IMR-90 (cell line): ENCODE measurements around the gene API5. TPM values are rescaled to one million over a fixed set of nuclear protein-coding genes. Genes with fewer than 3 reads are reported as not detected.

Experiments
- ATAC-seq: fragments of 200-7000 bp; cut with Tn5 transposase; 2 replicates; pipeline ENCODE4 v1.9.1; 2020; ENCODE audit warnings: low read depth, mild to moderate bottlenecking, moderate library complexity
- BruUV-seq: library from RNA; stranded (reverse); fragments of 400-500 nt; replicated peaks from 2 replicates; lab custom pipeline; 2021; lab: Mats Ljungman, UMichigan
- CTCF ChIA-PET: fragments of 300-600 bp; formaldehyde crosslinking; extraction: SDS; loops from one replicate; lab custom pipeline; 2021; ENCODE audit warnings: antibody characterized with exemption; lab: Yijun Ruan, JAX
- POLR2A ChIA-PET: fragments of 300-600 bp; sonication (Branson Sonifier 250); formaldehyde crosslinking; loops from one replicate; lab custom pipeline; 2022; ENCODE audit warnings: antibody characterized with exemption; ENCODE audit not compliant: unreplicated experiment; lab: Charles Lee
- DNase-seq: peaks from one replicate; pipeline ENCODE4 v3.0.0; 2013
- H2AFZ ChIP-seq: replicated peaks from 2 replicates; pipeline ENCODE3; 2013; ENCODE audit warnings: low read length, mild to moderate bottlenecking; ENCODE audit not compliant: poor library complexity
- H2AK5ac ChIP-seq: 2 replicates; pipeline ENCODE4 v1.6.1; 2013; ENCODE audit warnings: low read depth, low read length, inconsistent platforms
- H2AK9ac ChIP-seq: replicated peaks from 2 replicates; pipeline ENCODE3; 2013; ENCODE audit warnings: mild to moderate bottlenecking, low read depth, low read length, moderate library complexity; ENCODE audit not compliant: poor library complexity
- H2BK120ac ChIP-seq: 2 replicates; pipeline ENCODE4 v1.6.1; 2013; ENCODE audit warnings: low read depth, low read length, inconsistent platforms
- H2BK15ac ChIP-seq: 3 replicates; pipeline ENCODE4 v1.6.1; 2013; ENCODE audit warnings: low read depth, low read length, inconsistent platforms
- H2BK20ac ChIP-seq: 2 replicates; pipeline ENCODE4 v1.6.1; 2013; ENCODE audit warnings: low read depth, mild to moderate bottlenecking, inconsistent platforms, low read length, moderate library complexity
- H2BK5ac ChIP-seq: 2 replicates; pipeline ENCODE4 v1.6.1; 2013; ENCODE audit warnings: mild to moderate bottlenecking, low read depth, low read length, inconsistent platforms; ENCODE audit not compliant: poor library complexity, severe bottlenecking
- H3K14ac ChIP-seq: replicated peaks from 2 replicates; pipeline ENCODE4 v1.6.1; 2013; ENCODE audit warnings: low read depth, low read length, inconsistent platforms
- H3K18ac ChIP-seq: 2 replicates; pipeline ENCODE4 v1.6.1; 2013; ENCODE audit warnings: low read depth, low read length, control low read depth
- H3K23ac ChIP-seq: 2 replicates; pipeline ENCODE4 v1.6.1; 2013; ENCODE audit warnings: low read depth, low read length, inconsistent platforms
- H3K27ac ChIP-seq: 2 replicates; pipeline ENCODE4 v1.5.1; 2013; ENCODE audit warnings: mild to moderate bottlenecking, control low read depth, low read length; ENCODE audit not compliant: insufficient read depth
- H3K27me3 ChIP-seq: 2 replicates; pipeline ENCODE4 v1.6.1; 2013; ENCODE audit warnings: low read length; ENCODE audit not compliant: control insufficient read depth, insufficient read depth
- H3K36me3 ChIP-seq: 2 replicates; pipeline ENCODE4 v1.6.1; 2013; ENCODE audit warnings: low read length, mixed read lengths; ENCODE audit not compliant: control insufficient read depth, insufficient read depth
- H3K4ac ChIP-seq: 2 replicates; pipeline ENCODE4 v1.6.1; 2013; ENCODE audit warnings: low read depth, low read length, inconsistent platforms
- H3K4me1 ChIP-seq: 2 replicates; pipeline ENCODE4 v1.6.1; 2013; ENCODE audit warnings: low read length, mixed read lengths; ENCODE audit not compliant: control insufficient read depth, insufficient read depth
- H3K4me2 ChIP-seq: 2 replicates; pipeline ENCODE4 v1.6.1; 2013; ENCODE audit warnings: low read depth, mild to moderate bottlenecking, control low read depth, low read length, moderate library complexity
- H3K4me3 ChIP-seq: 2 replicates; pipeline ENCODE4 v1.5.1; 2013; ENCODE audit warnings: low read depth, mild to moderate bottlenecking, control low read depth, low read length, moderate library complexity; ENCODE audit not compliant: insufficient read depth
- H3K56ac ChIP-seq: 2 replicates; pipeline ENCODE4 v1.6.1; 2013; ENCODE audit warnings: low read length, inconsistent platforms; ENCODE audit not compliant: insufficient read depth; ENCODE audit errors: extremely low read depth
- H3K79me1 ChIP-seq, 2 experiments: 2 replicates each; pipeline ENCODE4 v1.6.1; 2013; ENCODE audit warnings: low read length in 2 of 2, inconsistent platforms in 1 of 2, low read depth in 1 of 2
- H3K9ac ChIP-seq: 2 replicates; pipeline ENCODE4 v1.6.1; 2013; ENCODE audit warnings: low read depth, low read length, control low read depth
- H3K9me1 ChIP-seq: 2 replicates; pipeline ENCODE4 v1.6.1; 2013; ENCODE audit warnings: low read length, inconsistent platforms; ENCODE audit not compliant: insufficient read depth
- H3K9me3 ChIP-seq: 2 replicates; pipeline ENCODE4 v1.6.1; 2013; ENCODE audit warnings: low read length; ENCODE audit not compliant: control insufficient read depth, insufficient read depth
- H4K20me1 ChIP-seq: 2 replicates; pipeline ENCODE4 v1.6.1; 2013; ENCODE audit warnings: low read length, inconsistent platforms; ENCODE audit not compliant: insufficient read depth
- H4K5ac ChIP-seq: 2 replicates; pipeline ENCODE4 v1.6.1; 2013; ENCODE audit warnings: mild to moderate bottlenecking, low read depth, low read length, control low read depth
- H4K8ac ChIP-seq, 2 experiments: 2 replicates each; pipeline ENCODE4 v1.6.1; 2013; ENCODE audit warnings: low read depth in 2 of 2, low read length in 2 of 2, control low read depth in 1 of 2, inconsistent platforms in 1 of 2
- H4K91ac ChIP-seq: 2 replicates; pipeline ENCODE4 v1.6.1; 2013; ENCODE audit warnings: low read depth, low read length, inconsistent platforms; ENCODE audit not compliant: insufficient read depth
- BHLHE40 ChIP-seq: fragments of 150-350 bp; IDR thresholded peaks from 2 replicates; pipeline ENCODE4 v1.6.1; 2016; ENCODE audit warnings: mild to moderate bottlenecking, low read depth, low read length
- CEBPB ChIP-seq: IDR thresholded peaks from 2 replicates; pipeline ENCODE4 v1.6.1; 2012; ENCODE audit warnings: low read depth, low read length, improper control_type of control experiment
- FOS ChIP-seq: fragments of 150-350 bp; IDR thresholded peaks from 2 replicates; pipeline ENCODE4 v1.6.1; 2016; ENCODE audit warnings: low read depth, low read length
- MAFK ChIP-seq: IDR thresholded peaks from 2 replicates; pipeline ENCODE4 v1.6.1; 2012; ENCODE audit warnings: low read depth, low read length, improper control_type of control experiment
- MXI1 ChIP-seq: IDR thresholded peaks from 2 replicates; pipeline ENCODE4 v1.6.1; 2012; ENCODE audit warnings: low read depth, mild to moderate bottlenecking, low read length, moderate library complexity, borderline replicate concordance
- POLR2A ChIP-seq: IDR thresholded peaks from 2 replicates; pipeline ENCODE4 v1.6.1; 2012; ENCODE audit warnings: mild to moderate bottlenecking, low read depth, low read length
- RAD21 ChIP-seq: IDR thresholded peaks from 2 replicates; pipeline ENCODE4 v1.6.1; 2012; ENCODE audit warnings: low read length, improper control_type of control experiment
- RFX5 ChIP-seq: IDR thresholded peaks from 2 replicates; pipeline ENCODE4 v1.8.0; 2012; ENCODE audit warnings: low read depth, mild to moderate bottlenecking, low read length, moderate library complexity
- WGBS, 2 experiments: methylation state at CpG; one replicate each; pipeline versions ENCODE4 v1.1.5 to v1.1.7; 2013; ENCODE audit warnings: missing lambda C conversion rate in 2 of 2; ENCODE audit not compliant: insufficient read length in 1 of 2; ENCODE audit errors: extremely low coverage in 2 of 2; 5-methylcytosine and 5-hydroxymethylcytosine counted together
- dilution Hi-C: fragments of 300-500 bp; cut with HindIII; formaldehyde crosslinking; loops from one replicate; pipeline ENCODE4 v1.14.3; 2018; ENCODE audit warnings: low sequenced_read_pairs; ENCODE audit not compliant: unreplicated experiment
- in situ Hi-C: fragments of 300-500 bp; cut with MboI; formaldehyde crosslinking; loops from 3 replicates; pipeline ENCODE4 v1.14.3; 2019; ENCODE audit warnings: low sequenced_read_pairs, inconsistent platforms, mixed read lengths
- intact Hi-C: fragments of 100-400 bp; cut with micrococcal nuclease; formaldehyde crosslinking; loops from 2 replicates; pipeline ENCODE4 v1.10.0; 2022
- polyA plus RNA-seq, 3 experiments: library from polyadenylated mRNA; depleted of rRNA; stranded (reverse); fragments of >200 nt; gene quantifications; 2 replicates each; pipeline ENCODE4 v1.2.3, GENCODE V29; 2012; ENCODE audit warnings: low replicate concordance in 1 of 3
- total RNA-seq: library from RNA; depleted of rRNA; stranded (reverse); fragments of >200 nt; gene quantifications from 2 replicates; pipeline ENCODE4 v1.2.3, GENCODE V29; 2012
- TF ChIP-seq, protein P1 (sequence below): fragments of 150-350 bp; IDR thresholded peaks from 2 replicates; pipeline ENCODE4 v1.6.1; 2016; ENCODE audit warnings: low read depth, mild to moderate bottlenecking, low read length, moderate library complexity, borderline replicate concordance

API5 gene
- total and polyA plus RNA-seq, 2 of the 4 experiments (the other 2 are of a cell fraction), result 44.9 to 59.9 TPM

DNA sequence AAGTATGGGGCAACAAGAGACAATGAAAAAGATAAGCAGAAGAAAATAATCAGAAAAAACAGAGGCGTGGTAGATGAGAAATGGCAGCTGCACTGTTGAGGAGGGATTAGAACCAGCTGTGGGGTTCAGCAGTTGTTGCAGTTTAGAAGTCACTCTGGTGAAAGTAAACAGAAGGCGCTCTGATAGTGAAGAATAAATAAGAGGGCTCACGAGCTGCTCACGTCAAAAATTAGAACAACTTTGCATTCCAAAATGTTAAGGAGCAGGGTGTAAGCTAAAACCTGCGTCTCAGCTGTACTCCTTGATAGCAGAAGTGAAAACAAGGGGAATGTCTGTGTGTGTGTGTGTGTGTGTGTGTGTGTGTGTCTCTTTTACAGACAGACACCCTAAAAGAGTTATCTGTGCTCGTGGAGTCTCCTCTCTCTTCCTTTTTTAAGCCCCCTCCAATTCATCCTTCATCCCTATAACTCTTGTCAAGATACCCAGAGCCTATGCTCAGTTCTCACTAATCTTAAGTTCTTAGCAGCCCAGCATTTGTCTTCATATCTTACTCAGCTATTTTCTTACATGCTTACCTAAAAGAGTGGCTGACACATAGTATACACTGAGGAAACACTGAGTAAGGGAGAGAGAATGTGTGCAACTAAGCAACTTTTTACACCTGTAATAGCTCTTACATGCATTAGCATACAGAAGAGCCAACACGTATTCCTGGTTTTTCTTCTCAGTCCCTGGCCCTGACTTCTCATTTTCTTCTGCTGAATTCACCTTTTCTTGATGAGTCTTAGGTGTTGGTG lies 55.8 kb downstream of the API5 start:
- Histone ChIP-seq H3K56ac (peak overlapping the region; percentile 54; the same call in 1 of the 2 replicates), H2AFZ (no peak overlapping the region), H2BK120ac (peak overlapping the region; percentile 53), H3K27ac (peak overlapping the region; percentile 71; the same call in 1 of the 2 replicates), H3K4me2 (peak overlapping the region; percentile 69), H3K9me1 (peaks cover 21% of the 10 kb centered on the region), H3K9ac (no peak overlapping the region), H2BK20ac (peak overlapping the region; percentile 88; the same call in 1 of the 2 replicates), H4K91ac (peak overlapping the region; percentile 75; the same call in 1 of the 2 replicates), H3K36me3 (peaks cover 8% of the 10 kb centered on the region), H2AK9ac (no peak overlapping the region), H3K4me1 (peaks cover 13% of the 10 kb centered on the region), H2AK5ac (peak overlapping the region; percentile 44; the same call in 1 of the 2 replicates), H3K27me3 (no peaks in the 10 kb centered on the region), H3K14ac (peak overlapping the region; percentile 79), H3K79me1 (peaks cover 18 to 68% of the 10 kb centered on the region in 2 experiments), H3K23ac (peak overlapping the region; percentile 66), H3K4me3 (no peak overlapping the region), H3K18ac (peak overlapping the region; percentile 72), H2BK15ac (peak overlapping the region; percentile 35; the same call in 2 of the 3 replicates), H4K5ac (peak overlapping the region; percentile 70), H2BK5ac (peak overlapping the region; percentile 99), H4K8ac (peak overlapping the region; percentile 9 to 68; a peak in 2 of 4 replicates), H3K9me3 (no peaks in the 10 kb centered on the region), H3K4ac (peak overlapping the region; percentile 78), H4K20me1 (peaks cover 41% of the 10 kb centered on the region)
- ChIA-PET CTCF (interaction anchor here (0.8 to 1.0 kb wide), 3 partner anchors 9 to 52 kb away, joined by 3 to 4 read pairs (median 3); partner anchors contain the start of gene TTC17), POLR2A (interaction anchor here (0.6 kb wide), 1 partner anchor 9 kb away, joined by 3 read pairs; the partner anchor contains the start of gene TTC17)
- ATAC-seq (peak; percentile 44), DNase-seq (peak; percentile 56)
- in situ Hi-C loops, result no loop called here
- 0% methylated on average over 2 of the region's 7 CpGs; no CpG with 5 or more reads in 1 of the 2 experiments for WGBS, 2 experiments
- no TSS peak for BruUV-seq
- dilution Hi-C loops, result no loop called here
- intact Hi-C loops, result no loop called here
- no peak for TF ChIP-seq MXI1
- no peak for TF ChIP-seq RFX5
- TF ChIP-seq, protein P1, sequence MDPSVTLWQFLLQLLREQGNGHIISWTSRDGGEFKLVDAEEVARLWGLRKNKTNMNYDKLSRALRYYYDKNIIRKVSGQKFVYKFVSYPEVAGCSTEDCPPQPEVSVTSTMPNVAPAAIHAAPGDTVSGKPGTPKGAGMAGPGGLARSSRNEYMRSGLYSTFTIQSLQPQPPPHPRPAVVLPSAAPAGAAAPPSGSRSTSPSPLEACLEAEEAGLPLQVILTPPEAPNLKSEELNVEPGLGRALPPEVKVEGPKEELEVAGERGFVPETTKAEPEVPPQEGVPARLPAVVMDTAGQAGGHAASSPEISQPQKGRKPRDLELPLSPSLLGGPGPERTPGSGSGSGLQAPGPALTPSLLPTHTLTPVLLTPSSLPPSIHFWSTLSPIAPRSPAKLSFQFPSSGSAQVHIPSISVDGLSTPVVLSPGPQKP, result no peak
- TF ChIP-seq POLR2A, result no peak
- no peak for TF ChIP-seq RAD21
- TF ChIP-seq FOS, result no peak
- TF ChIP-seq BHLHE40, result peak; percentile 21; the same call in 1 of the 2 replicates
- TF ChIP-seq MAFK, result peak; percentile 57
- TF ChIP-seq CEBPB, result no peak
